Kidney glomerular epithelial cell (primary cell): ENCODE results near the gene CYP2E1.
A peak's percentile ranks its signal among the peaks of the same experiment; 100 is the strongest.
"Not testable (repeated sequence)": the region's sequence is repeated elsewhere in the genome, so short reads cannot be mapped to it uniquely, and the experiment has no call there.

Experiments used
- DNase-seq: peaks from one replicate; lab custom pipeline; 2025; lab: John Stamatoyannopoulos, UW

CYP2E1 gene

DNA sequence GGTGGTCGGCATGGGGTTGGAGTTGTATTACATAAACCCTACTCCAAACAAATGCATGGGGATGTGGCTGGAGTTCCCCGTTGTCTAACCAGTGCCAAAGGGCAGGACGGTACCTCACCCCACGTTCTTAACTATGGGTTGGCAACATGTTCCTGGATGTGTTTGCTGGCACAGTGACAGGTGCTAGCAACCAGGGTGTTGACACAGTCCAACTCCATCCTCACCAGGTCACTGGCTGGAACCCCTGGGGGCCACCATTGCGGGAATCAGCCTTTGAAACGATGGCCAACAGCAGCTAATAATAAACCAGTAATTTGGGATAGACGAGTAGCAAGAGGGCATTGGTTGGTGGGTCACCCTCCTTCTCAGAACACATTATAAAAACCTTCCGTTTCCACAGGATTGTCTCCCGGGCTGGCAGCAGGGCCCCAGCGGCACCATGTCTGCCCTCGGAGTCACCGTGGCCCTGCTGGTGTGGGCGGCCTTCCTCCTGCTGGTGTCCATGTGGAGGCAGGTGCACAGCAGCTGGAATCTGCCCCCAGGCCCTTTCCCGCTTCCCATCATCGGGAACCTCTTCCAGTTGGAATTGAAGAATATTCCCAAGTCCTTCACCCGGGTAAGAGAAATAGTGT, at the start of gene CYP2E1:
TSS of gene CYP2E1 (plus strand) at position 407 of the 632 bp plus-strand sequence. CDS start at position 440, 33 bp downstream.
- no peak for DNase-seq

DNA sequence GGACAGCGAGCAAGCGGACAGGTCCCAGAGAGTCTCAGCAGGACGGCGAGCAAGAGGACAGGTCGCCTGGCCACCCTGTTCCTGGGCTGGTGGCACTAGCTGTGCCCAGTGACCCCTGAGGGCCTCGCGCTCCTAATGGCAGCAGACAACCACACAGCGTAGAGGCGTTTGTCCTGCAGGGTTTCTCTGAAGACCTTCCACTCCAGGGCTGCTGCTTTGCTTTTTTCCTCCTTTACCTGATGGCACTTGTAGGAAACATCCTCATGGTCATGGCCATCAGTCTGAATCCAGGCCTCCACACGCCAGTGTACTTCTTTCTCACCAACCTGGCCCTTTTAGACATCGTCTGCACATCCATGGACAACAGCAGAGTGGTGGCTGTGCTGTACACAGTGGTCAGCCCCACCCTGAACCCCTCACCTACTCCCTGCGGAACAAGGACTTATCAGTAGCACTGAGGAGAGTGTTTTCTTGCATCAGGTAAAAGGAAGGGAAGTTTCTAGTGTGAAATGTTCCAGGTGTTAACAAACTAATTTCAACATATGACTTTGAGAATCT, 46.0 kb upstream of the CYP2E1 start:
- DNase-seq, result no peak

GRCh38 chr10:133481657-133482056, 45.5 kb upstream of the CYP2E1 start:
- DNase-seq, result no peak

DNA sequence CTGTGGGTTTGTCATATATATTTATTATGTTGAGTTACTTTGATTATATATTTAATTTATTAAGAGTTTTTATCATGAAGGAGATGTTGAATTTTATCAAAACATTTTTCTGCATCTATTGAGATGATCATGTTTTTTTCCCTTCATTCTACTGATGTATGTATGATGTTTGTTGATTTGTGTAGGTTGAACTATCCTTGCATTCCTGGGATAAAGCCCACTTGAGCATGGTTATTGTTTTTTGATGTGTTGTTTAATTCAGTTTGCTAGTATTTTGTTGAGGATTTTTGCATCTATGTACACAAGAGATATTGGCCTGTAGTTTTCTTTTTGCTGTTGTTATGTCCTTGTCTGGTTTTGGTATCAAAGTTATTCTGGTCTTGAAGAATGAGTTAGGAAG, 42.3 kb upstream of the CYP2E1 start:
- no peak for DNase-seq

- no peak for DNase-seq
Observed at GRCh38 chr10:133487085-133487484, 40.1 kb upstream of the CYP2E1 start.

- DNase-seq, result no peak
Observed at GRCh38 chr10:133488354-133488753, 38.8 kb upstream of the CYP2E1 start.

DNA sequence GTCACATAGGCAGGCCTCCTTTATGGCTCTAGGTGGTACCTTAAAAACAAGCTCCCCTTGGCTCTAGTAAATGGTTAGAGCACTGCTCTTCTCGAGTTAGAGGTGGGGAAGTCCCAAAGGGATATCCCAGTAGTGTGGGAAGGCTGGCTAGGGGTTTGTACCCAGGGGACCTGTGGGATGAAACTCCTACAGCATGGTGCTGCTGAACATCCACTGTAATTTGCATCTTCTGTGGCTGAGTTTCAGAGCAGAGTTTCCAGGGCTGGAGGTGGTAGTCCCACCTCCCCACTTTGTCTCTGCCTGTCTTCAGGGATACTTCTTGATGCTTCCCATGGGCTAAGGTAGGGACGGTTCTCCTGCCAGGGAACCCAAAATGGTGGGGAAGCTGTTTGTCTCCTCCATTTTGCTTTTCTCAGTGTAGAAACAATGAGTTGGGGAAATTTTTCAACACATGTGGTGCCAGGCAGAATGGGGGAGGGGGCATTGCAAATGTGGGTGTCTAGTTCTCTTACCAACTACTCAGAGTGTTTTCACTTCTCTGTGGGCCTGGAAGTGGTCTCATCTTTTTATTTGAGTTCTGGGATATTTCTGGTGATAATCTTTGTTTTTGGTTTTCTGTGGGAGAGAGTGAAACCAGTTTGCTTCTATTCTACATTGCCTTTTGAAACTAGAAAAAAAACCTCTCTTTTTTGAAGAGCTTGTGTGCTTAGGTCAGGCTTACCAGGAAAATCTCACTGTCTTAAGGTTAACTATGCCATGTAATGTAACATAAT, 37.2 kb upstream of the CYP2E1 start:
- DNase-seq, result no peak

GRCh38 chr10:133493562-133493961, 33.6 kb upstream of the CYP2E1 start:
- DNase-seq, result not testable (repeated sequence)

- not testable (repeated sequence) for DNase-seq
Observed at GRCh38 chr10:133497363-133497762, 29.8 kb upstream of the CYP2E1 start.

DNA sequence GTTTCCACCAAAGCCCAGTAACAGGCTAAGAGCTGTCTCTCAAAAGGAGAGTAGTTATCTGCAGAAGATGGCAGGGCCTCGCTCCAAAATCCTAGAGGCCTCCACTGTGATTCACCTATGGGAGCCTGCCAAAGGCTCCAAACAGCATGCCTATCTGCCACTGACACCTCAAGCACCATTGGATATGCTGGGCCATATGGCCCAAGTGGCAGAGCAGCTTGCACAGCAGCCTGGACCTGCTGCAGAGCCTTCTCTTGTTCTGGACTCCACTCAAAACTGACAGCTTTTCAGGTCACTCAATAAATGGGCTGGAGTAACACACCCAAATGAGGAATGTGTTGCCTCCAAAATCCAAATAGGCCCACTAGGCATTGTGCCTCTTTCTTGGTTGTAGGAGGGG, 28.0 kb upstream of the CYP2E1 start:
- DNase-seq, result not testable (repeated sequence)

GRCh38 chr10:133500897-133501296, 26.3 kb upstream of the CYP2E1 start:
- not testable (repeated sequence) for DNase-seq

- DNase-seq, result no peak
Observed at GRCh38 chr10:133509700-133510099, 17.5 kb upstream of the CYP2E1 start.

GRCh38 chr10:133511408-133511807, 15.8 kb upstream of the CYP2E1 start:
- no peak for DNase-seq

- no peak for DNase-seq
Observed at GRCh38 chr10:133511907-133512528, 15.1 kb upstream of the CYP2E1 start.

GRCh38 chr10:133515471-133515870, 11.7 kb upstream of the CYP2E1 start:
- DNase-seq, result no peak

DNA sequence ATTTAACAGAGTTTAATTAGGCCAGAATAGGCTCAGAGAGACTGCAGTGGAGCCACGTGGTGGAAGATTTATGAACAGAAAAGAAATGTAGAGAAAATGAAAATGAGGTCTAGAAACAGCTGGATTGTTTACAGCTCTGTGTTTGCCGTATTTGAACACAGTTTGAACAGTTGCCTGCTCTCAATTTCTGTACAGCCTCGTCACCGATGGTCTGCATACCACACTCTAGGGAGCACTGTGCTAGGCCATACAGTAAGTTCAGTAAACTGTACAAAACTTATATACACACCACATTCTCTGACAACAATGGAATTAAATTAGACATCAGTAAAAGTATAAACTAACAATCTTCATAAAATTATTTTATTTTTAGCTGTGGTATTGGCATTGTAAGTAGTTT, 11.1 kb upstream of the CYP2E1 start:
- no peak for DNase-seq

DNA sequence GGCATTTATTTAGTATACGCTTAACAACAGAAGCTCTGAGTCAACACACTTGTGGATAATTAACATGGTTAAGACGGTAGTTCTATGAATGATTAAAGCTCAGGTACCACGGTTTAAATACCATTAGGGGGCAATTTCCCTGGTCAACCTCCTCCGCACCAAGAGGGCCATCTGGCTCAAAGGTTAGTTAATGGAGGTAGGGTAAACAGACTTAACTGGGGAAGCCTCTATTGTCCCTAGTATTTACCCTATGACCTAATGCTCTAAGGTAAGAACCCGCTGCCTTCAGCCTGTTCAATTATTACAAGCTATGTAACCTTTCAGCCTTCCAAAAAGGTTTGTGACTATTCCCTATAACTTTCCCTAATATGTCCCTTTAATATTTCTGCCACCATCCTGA, 8.6 kb upstream of the CYP2E1 start:
- not testable (repeated sequence) for DNase-seq

DNA sequence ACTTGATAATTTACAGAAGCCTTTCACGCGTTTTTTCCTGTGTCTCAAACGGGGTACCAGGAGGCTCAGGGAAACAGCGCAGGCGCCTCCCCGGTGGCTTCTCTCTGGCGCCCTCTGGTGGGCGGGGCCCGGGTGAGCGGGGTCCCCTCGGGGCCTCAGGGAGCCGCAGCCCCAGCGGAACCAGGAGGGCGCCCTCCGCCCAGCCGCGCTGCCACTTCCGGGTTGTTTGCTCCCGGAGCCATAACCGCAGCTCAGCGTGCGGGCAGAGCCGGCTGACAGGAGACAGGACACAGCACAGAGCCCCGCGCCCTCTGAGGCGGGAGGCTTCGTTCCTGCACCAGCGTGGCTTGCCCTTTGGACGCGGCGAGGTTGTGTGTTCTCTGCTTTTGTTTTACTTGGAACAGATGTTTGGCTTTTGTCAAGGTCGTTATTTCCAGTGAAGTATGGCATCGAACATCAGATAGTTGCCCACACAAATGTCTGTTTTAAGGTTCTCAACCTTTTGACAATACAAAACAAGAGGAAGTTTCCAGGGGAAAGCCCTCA, 6.9 kb upstream of the CYP2E1 start:
- peak; percentile 36 for DNase-seq

- no peak for DNase-seq
Observed at GRCh38 chr10:133523631-133524203, 3.4 kb upstream of the CYP2E1 start.

GRCh38 chr10:133525444-133525843, 1.7 kb upstream of the CYP2E1 start:
- no peak for DNase-seq

- DNase-seq, result no peak
Observed at GRCh38 chr10:133527771-133528271, 658 bp downstream of the CYP2E1 start.

DNA sequence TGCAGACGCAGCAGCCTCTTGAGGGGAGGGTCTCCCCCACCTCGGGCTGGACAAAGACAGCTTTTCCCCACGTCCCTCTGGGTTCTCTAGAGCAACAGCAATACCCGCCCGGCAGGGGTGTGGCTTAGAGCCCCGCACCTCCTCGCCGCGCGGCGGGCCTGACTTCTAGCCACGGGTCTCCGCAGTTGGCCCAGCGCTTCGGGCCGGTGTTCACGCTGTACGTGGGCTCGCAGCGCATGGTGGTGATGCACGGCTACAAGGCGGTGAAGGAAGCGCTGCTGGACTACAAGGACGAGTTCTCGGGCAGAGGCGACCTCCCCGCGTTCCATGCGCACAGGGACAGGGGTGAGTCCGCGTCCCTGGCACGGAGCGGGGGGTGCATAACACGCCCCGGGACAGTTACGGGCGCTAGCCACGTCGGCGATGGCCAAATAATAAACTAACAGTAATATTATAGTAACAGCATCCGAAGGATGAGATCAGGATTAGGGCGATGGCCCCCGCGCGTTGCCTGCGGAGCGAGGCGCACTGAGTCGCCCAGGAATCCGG, 1.2 kb downstream of the CYP2E1 start:
- no peak for DNase-seq
